PC-3 (cell line): ENCODE data around the gene GSG1L.

ENCODE experiments used
- CTCF ChIP-seq: fragments of 300-600 bp; sonication (generic); conservative IDR thresholded peaks from 2 replicates; pipeline ENCODE4 v1.5.1; 2017; ENCODE audit warnings: antibody characterized with exemption, low read depth, mild to moderate bottlenecking, low read length
- EZH2 ChIP-seq: fragments of 300-600 bp; sonication (generic); IDR thresholded peaks from one replicate; pipeline ENCODE4 v1.6.1; 2017; ENCODE audit warnings: antibody characterized with exemption, mild to moderate bottlenecking, low read length; ENCODE audit not compliant: unreplicated experiment

GRCh38 chr16:27820646-27821345 is 242.7 kb downstream of the GSG1L start:
- TF ChIP-seq CTCF (no peak), EZH2 (no peak)
